Measurements from ENCODE around the gene MAU2.

The MAU2 gene

GRCh38 chr19:19296953-19297689, 23.5 kb upstream of the MAU2 start:
- no peak overlapping the region for H3K27ac ChIP-seq (ENCODE audit: low read depth, low read length)
- H3K79me2 ChIP-seq (ENCODE audit: control insufficient read depth, low read length): no peaks in the 10 kb centered on the region
- H3K36me3 ChIP-seq (ENCODE audit: control insufficient read depth, low read length): peaks cover 42% of the 10 kb centered on the region
- H3K4me2 ChIP-seq (ENCODE audit: low read length): no peak overlapping the region
- TF ChIP-seq CTCF (IDR thresholded peaks at IDR 0.05; ENCODE audit: low read depth, low read length, poor library complexity, severe bottlenecking) (no peak), EZH2phosphoT487 (IDR thresholded peaks at IDR 0.05; ENCODE audit: borderline replicate concordance, low read length) (no peak)
- no peaks in the 10 kb centered on the region for H3K27me3 ChIP-seq (ENCODE audit: control insufficient read depth, low read length)
- no peaks in the 10 kb centered on the region for H3K4me1 ChIP-seq (ENCODE audit: control insufficient read depth, low read length)
- no peaks in the 10 kb centered on the region for H3F3A ChIP-seq (ENCODE audit: control insufficient read depth, insufficient read depth)
- H4K20me1 ChIP-seq (ENCODE audit: control insufficient read depth, insufficient read depth, low read depth, low read length): no peaks in the 10 kb centered on the region
- no peaks in the 10 kb centered on the region for H3K9me3 ChIP-seq (ENCODE audit: control insufficient read depth, insufficient read depth, low read length)
- no peak overlapping the region for H3K4me3 ChIP-seq (ENCODE audit: low read length)
- H3K9me2 ChIP-seq (replicated peaks; ENCODE audit: control insufficient read depth, low read length): no peaks in the 10 kb centered on the region

GRCh38 chr19:19297759-19298158, 22.9 kb upstream of the MAU2 start:
- Histone ChIP-seq H4K20me1 (ENCODE audit: control insufficient read depth, insufficient read depth, low read depth, low read length) (no peaks in the 10 kb centered on the region), H3K36me3 (ENCODE audit: control insufficient read depth, low read length) (peaks cover 41% of the 10 kb centered on the region)

GRCh38 chr19:19300613-19301012, 20.0 kb upstream of the MAU2 start:
- Histone ChIP-seq H3K4me2 (ENCODE audit: low read length) (no peak overlapping the region), H3F3A (ENCODE audit: control insufficient read depth, insufficient read depth) (no peaks in the 10 kb centered on the region), H3K36me3 (ENCODE audit: control insufficient read depth, low read length) (peaks cover 42% of the 10 kb centered on the region), H3K27ac (ENCODE audit: low read depth, low read length) (no peak overlapping the region), H3K9me2 (replicated peaks; ENCODE audit: control insufficient read depth, low read length) (no peaks in the 10 kb centered on the region), H4K20me1 (ENCODE audit: control insufficient read depth, insufficient read depth, low read depth, low read length) (no peaks in the 10 kb centered on the region), H3K9me3 (ENCODE audit: control insufficient read depth, insufficient read depth, low read length) (no peaks in the 10 kb centered on the region), H3K79me2 (ENCODE audit: control insufficient read depth, low read length) (no peaks in the 10 kb centered on the region), H3K4me3 (ENCODE audit: low read length) (no peak overlapping the region), H3K27me3 (ENCODE audit: control insufficient read depth, low read length) (no peaks in the 10 kb centered on the region), H3K4me1 (ENCODE audit: control insufficient read depth, low read length) (no peaks in the 10 kb centered on the region)
- no peak for TF ChIP-seq EZH2phosphoT487 (IDR thresholded peaks at IDR 0.05; ENCODE audit: borderline replicate concordance, low read length)
- TF ChIP-seq CTCF (IDR thresholded peaks at IDR 0.05; ENCODE audit: low read depth, low read length, poor library complexity, severe bottlenecking): no peak

More at GRCh38 chr19:19297759-19298158, 22.9 kb upstream of the MAU2 start:
- Histone ChIP-seq H3K79me2 (ENCODE audit: control insufficient read depth, low read length) (no peaks in the 10 kb centered on the region), H3K4me2 (ENCODE audit: low read length) (no peak overlapping the region), H3K9me3 (ENCODE audit: control insufficient read depth, insufficient read depth, low read length) (no peaks in the 10 kb centered on the region), H3K9me2 (replicated peaks; ENCODE audit: control insufficient read depth, low read length) (no peaks in the 10 kb centered on the region), H3K27me3 (ENCODE audit: control insufficient read depth, low read length) (no peaks in the 10 kb centered on the region), H3K4me1 (ENCODE audit: control insufficient read depth, low read length) (no peaks in the 10 kb centered on the region), H3K27ac (ENCODE audit: low read depth, low read length) (no peak overlapping the region), H3F3A (ENCODE audit: control insufficient read depth, insufficient read depth) (no peaks in the 10 kb centered on the region), H3K4me3 (ENCODE audit: low read length) (no peak overlapping the region)
- TF ChIP-seq EZH2phosphoT487 (IDR thresholded peaks at IDR 0.05; ENCODE audit: borderline replicate concordance, low read length) (no peak), CTCF (IDR thresholded peaks at IDR 0.05; ENCODE audit: low read depth, low read length, poor library complexity, severe bottlenecking) (no peak)

Measured in DOHH2 (cell line).